K562 (cell line): ENCODE results near the gene ZFP62. TPM values are rescaled to one million over a fixed set of nuclear protein-coding genes. Genes with fewer than 3 reads are reported as not detected.

ENCODE experiments used
- MXI1 ChIP-seq: IDR thresholded peaks from 2 replicates; pipeline ENCODE4 v1.6.1; 2011; ENCODE audit warnings: low read depth, mild to moderate bottlenecking, improper control_type of control experiment, low read length
- PURB ChIP-seq: sonication (generic); formaldehyde crosslinking; IDR thresholded peaks from 2 replicates; pipeline ENCODE4 v1.9.0; 2021; ENCODE audit warnings: low read depth, mild to moderate bottlenecking, missing genetic modification reagents
- SP2 ChIP-seq: IDR thresholded peaks from 2 replicates; pipeline ENCODE4 v1.6.1; 2011; ENCODE audit warnings: mild to moderate bottlenecking, low read depth, low read length, moderate library complexity; ENCODE audit not compliant: poor library complexity, severe bottlenecking; ENCODE audit errors: extremely low read depth
- STAG1 ChIP-seq: sonication (generic); formaldehyde crosslinking; IDR thresholded peaks from 2 replicates; pipeline ENCODE4 v1.5.0; 2020; ENCODE audit warnings: missing genetic modification reagents, borderline replicate concordance
- polyA plus RNA-seq, 8 experiments: library from polyadenylated mRNA; depleted of rRNA in 4 of 8; stranded (reverse) in 5 of 8; unstranded in 3 of 8; fragments of >200 nt; fragmentation: Nextera tagmentation in 2 of 8; fragmentation: Illumina TruSeq in 1 of 8; extraction: Ambion mirVana in 2 of 8; extraction: Trizol in 1 of 8; gene quantifications; 2 replicates each; pipeline versions ENCODE4 v1.2.1 to v1.2.3, GENCODE V29; 2011 to 2014; ENCODE audit warnings: inconsistent platforms in 1 of 8, missing spikeins in 1 of 8
- total RNA-seq, 7 experiments: library from RNA; depleted of rRNA in 6 of 7; stranded (reverse); fragments of >200 nt in 6 of 7; fragmentation: Illumina TruSeq in 2 of 7; extraction: Trizol in 2 of 7; gene quantifications; 2 replicates each; pipeline versions ENCODE4 v1.2.1 to v1.2.3, GENCODE V29; 2011 to 2021; ENCODE audit warnings: low replicate concordance in 1 of 7
- TF ChIP-seq, protein P1 (sequence below): fragments of 200-600 bp; sonication (generic); IDR thresholded peaks from one replicate; pipeline ENCODE4 v1.6.1; 2012; ENCODE audit warnings: mild to moderate bottlenecking, low read depth, low read length, inconsistent platforms
- TF ChIP-seq, protein P2 (sequence below): fragments of 450-650 bp; IDR thresholded peaks from 2 replicates; pipeline ENCODE4 v1.6.1; 2016; ENCODE audit warnings: low read depth

ZFP62 gene
- total and polyA plus RNA-seq, 9 of the 15 experiments (the other 6 are each of a cell fraction or from before 2014, with no cell fraction given): 12.2 to 37.5 (median 25.0) TPM

- TF ChIP-seq MXI1: 0 out of 2 replicates have a peak, but pooled peaks have one; percentile 34
- TF ChIP-seq, protein P1, sequence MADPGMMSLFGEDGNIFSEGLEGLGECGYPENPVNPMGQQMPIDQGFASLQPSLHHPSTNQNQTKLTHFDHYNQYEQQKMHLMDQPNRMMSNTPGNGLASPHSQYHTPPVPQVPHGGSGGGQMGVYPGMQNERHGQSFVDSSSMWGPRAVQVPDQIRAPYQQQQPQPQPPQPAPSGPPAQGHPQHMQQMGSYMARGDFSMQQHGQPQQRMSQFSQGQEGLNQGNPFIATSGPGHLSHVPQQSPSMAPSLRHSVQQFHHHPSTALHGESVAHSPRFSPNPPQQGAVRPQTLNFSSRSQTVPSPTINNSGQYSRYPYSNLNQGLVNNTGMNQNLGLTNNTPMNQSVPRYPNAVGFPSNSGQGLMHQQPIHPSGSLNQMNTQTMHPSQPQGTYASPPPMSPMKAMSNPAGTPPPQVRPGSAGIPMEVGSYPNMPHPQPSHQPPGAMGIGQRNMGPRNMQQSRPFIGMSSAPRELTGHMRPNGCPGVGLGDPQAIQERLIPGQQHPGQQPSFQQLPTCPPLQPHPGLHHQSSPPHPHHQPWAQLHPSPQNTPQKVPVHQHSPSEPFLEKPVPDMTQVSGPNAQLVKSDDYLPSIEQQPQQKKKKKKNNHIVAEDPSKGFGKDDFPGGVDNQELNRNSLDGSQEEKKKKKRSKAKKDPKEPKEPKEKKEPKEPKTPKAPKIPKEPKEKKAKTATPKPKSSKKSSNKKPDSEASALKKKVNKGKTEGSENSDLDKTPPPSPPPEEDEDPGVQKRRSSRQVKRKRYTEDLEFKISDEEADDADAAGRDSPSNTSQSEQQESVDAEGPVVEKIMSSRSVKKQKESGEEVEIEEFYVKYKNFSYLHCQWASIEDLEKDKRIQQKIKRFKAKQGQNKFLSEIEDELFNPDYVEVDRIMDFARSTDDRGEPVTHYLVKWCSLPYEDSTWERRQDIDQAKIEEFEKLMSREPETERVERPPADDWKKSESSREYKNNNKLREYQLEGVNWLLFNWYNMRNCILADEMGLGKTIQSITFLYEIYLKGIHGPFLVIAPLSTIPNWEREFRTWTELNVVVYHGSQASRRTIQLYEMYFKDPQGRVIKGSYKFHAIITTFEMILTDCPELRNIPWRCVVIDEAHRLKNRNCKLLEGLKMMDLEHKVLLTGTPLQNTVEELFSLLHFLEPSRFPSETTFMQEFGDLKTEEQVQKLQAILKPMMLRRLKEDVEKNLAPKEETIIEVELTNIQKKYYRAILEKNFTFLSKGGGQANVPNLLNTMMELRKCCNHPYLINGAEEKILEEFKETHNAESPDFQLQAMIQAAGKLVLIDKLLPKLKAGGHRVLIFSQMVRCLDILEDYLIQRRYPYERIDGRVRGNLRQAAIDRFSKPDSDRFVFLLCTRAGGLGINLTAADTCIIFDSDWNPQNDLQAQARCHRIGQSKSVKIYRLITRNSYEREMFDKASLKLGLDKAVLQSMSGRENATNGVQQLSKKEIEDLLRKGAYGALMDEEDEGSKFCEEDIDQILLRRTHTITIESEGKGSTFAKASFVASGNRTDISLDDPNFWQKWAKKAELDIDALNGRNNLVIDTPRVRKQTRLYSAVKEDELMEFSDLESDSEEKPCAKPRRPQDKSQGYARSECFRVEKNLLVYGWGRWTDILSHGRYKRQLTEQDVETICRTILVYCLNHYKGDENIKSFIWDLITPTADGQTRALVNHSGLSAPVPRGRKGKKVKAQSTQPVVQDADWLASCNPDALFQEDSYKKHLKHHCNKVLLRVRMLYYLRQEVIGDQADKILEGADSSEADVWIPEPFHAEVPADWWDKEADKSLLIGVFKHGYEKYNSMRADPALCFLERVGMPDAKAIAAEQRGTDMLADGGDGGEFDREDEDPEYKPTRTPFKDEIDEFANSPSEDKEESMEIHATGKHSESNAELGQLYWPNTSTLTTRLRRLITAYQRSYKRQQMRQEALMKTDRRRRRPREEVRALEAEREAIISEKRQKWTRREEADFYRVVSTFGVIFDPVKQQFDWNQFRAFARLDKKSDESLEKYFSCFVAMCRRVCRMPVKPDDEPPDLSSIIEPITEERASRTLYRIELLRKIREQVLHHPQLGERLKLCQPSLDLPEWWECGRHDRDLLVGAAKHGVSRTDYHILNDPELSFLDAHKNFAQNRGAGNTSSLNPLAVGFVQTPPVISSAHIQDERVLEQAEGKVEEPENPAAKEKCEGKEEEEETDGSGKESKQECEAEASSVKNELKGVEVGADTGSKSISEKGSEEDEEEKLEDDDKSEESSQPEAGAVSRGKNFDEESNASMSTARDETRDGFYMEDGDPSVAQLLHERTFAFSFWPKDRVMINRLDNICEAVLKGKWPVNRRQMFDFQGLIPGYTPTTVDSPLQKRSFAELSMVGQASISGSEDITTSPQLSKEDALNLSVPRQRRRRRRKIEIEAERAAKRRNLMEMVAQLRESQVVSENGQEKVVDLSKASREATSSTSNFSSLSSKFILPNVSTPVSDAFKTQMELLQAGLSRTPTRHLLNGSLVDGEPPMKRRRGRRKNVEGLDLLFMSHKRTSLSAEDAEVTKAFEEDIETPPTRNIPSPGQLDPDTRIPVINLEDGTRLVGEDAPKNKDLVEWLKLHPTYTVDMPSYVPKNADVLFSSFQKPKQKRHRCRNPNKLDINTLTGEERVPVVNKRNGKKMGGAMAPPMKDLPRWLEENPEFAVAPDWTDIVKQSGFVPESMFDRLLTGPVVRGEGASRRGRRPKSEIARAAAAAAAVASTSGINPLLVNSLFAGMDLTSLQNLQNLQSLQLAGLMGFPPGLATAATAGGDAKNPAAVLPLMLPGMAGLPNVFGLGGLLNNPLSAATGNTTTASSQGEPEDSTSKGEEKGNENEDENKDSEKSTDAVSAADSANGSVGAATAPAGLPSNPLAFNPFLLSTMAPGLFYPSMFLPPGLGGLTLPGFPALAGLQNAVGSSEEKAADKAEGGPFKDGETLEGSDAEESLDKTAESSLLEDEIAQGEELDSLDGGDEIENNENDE: no peak
- TF ChIP-seq, protein P2, sequence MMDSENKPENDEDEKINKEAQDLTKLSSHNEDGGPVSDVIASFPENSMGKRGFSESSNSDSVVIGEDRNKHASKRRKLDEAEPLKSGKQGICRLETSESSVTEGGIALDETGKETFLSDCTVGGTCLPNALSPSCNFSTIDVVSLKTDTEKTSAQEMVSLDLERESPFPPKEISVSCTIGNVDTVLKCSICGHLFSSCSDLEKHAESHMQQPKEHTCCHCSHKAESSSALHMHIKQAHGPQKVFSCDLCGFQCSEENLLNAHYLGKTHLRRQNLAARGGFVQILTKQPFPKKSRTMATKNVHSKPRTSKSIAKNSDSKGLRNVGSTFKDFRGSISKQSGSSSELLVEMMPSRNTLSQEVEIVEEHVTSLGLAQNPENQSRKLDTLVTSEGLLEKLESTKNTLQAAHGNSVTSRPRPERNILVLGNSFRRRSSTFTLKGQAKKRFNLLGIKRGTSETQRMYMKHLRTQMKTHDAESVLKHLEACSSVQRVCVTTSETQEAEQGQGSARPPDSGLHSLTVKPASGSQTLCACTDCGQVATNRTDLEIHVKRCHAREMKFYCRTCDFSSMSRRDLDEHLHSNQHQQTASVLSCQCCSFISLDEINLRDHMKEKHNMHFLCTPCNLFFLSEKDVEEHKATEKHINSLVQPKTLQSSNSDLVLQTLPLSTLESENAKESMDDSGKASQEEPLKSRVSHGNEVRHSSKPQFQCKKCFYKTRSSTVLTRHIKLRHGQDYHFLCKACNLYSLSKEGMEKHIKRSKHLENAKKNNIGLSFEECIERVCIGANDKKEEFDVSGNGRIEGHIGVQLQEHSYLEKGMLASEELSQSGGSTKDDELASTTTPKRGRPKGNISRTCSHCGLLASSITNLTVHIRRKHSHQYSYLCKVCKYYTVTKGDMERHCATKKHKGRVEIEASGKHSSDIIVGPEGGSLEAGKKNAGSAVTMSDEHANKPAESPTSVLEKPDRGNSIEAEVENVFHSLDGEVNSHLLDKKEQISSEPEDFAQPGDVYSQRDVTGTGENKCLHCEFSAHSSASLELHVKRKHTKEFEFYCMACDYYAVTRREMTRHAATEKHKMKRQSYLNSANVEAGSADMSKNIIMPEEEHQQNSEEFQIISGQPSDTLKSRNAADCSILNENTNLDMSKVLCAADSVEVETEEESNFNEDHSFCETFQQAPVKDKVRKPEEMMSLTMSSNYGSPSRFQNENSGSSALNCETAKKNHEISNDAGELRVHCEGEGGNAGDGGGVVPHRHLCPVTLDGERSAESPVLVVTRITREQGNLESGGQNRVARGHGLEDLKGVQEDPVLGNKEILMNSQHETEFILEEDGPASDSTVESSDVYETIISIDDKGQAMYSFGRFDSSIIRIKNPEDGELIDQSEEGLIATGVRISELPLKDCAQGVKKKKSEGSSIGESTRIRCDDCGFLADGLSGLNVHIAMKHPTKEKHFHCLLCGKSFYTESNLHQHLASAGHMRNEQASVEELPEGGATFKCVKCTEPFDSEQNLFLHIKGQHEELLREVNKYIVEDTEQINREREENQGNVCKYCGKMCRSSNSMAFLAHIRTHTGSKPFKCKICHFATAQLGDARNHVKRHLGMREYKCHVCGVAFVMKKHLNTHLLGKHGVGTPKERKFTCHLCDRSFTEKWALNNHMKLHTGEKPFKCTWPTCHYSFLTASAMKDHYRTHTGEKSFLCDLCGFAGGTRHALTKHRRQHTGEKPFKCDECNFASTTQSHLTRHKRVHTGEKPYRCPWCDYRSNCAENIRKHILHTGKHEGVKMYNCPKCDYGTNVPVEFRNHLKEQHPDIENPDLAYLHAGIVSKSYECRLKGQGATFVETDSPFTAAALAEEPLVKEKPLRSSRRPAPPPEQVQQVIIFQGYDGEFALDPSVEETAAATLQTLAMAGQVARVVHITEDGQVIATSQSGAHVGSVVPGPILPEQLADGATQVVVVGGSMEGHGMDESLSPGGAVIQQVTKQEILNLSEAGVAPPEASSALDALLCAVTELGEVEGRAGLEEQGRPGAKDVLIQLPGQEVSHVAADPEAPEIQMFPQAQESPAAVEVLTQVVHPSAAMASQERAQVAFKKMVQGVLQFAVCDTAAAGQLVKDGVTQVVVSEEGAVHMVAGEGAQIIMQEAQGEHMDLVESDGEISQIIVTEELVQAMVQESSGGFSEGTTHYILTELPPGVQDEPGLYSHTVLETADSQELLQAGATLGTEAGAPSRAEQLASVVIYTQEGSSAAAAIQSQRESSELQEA: no peak
- TF ChIP-seq STAG1 (CRISPR knock-in tag): no peak
- TF ChIP-seq PURB (CRISPR knock-in tag): no peak
- peak; percentile 95 for TF ChIP-seq SP2
Observed at GRCh38 chr5:180860887-180861822, at the start of gene ZFP62 (continued).
